A549 (cell line): ENCODE data around the gene GBE1. TPM values are rescaled to one million over a fixed set of nuclear protein-coding genes. Genes with fewer than 3 reads are reported as not detected.

ENCODE experiments used
- ATAC-seq, 2 experiments: fragments of 200-7000 bp in 1 of 2; fragments of >200 bp in 1 of 2; cut with Nextera tagmentation in 1 of 2; cut with Tn5 transposase in 1 of 2; 3 replicates each; pipeline versions ENCODE4 v1.8.0 to v1.9.1; 2018 to 2020; ENCODE audit warnings: mild to moderate bottlenecking in 1 of 2, moderate library complexity in 1 of 2
- CTCF ChIA-PET: fragments of 300-600 bp; sonication (Branson Sonifier 250); formaldehyde crosslinking; extraction: SDS; loops from one replicate; lab custom pipeline; 2021; ENCODE audit warnings: antibody characterized with exemption, inconsistent platforms; lab: Yijun Ruan, JAX
- POLR2A ChIA-PET: fragments of 350-600 bp; formaldehyde crosslinking; extraction: SDS; loops from one replicate; lab custom pipeline; 2021; ENCODE audit warnings: antibody characterized with exemption, inconsistent platforms; lab: Yijun Ruan, JAX
- DNase-seq, 2 experiments: peaks; one replicate each; pipeline versions ENCODE4 v3.0.0 to v3.0.0-alpha.2; 2011 to 2016; ENCODE audit warnings: low read depth in 1 of 2, low spot score in 1 of 2
- FAIRE-seq: peaks from 2 replicates; lab custom pipeline; 2011; peaks lifted over from hg19 to GRCh38; lab: Jason Lieb, UNC
- H3K27ac ChIP-seq, 2 experiments: fragments of >200 bp; sonication (Bioruptor Twin); formaldehyde crosslinking; 3 replicates each; pipeline ENCODE4 v1.5.1; 2016 to 2017
- H3K4me1 ChIP-seq: fragments of >200 bp; sonication (Bioruptor Twin); formaldehyde crosslinking; 3 replicates; pipeline ENCODE4 v1.6.1; 2016
- H3K4me2 ChIP-seq: fragments of >200 bp; sonication (Bioruptor Twin); formaldehyde crosslinking; 3 replicates; pipeline ENCODE4 v1.6.1; 2016
- H3K4me3 ChIP-seq: fragments of >200 bp; sonication (Bioruptor Twin); formaldehyde crosslinking; 3 replicates; pipeline ENCODE4 v1.5.1; 2016
- H3K9me3 ChIP-seq: fragments of >200 bp; sonication (Bioruptor Twin); formaldehyde crosslinking; 3 replicates; pipeline ENCODE4 v1.6.1; 2016
- ATOH8 ChIP-seq: fragments of 250-450 bp; sonication (Bioruptor Pico); IDR thresholded peaks from 2 replicates; pipeline ENCODE4 v1.5.0; 2020; ENCODE audit warnings: low read depth, mild to moderate bottlenecking, moderate library complexity
- CBX2 ChIP-seq: fragments of 200-600 bp; sonication (generic); IDR thresholded peaks from 2 replicates; pipeline ENCODE4 v1.6.1; 2016; ENCODE audit warnings: low read depth, mild to moderate bottlenecking, borderline replicate concordance
- E2F6 ChIP-seq: IDR thresholded peaks from 2 replicates; pipeline ENCODE4 v1.6.1; 2012; ENCODE audit warnings: low read depth, borderline replicate concordance
- EHF ChIP-seq: fragments of 250-450 bp; sonication (Bioruptor Pico); IDR thresholded peaks from 2 replicates; pipeline ENCODE4 v1.5.0; 2020; ENCODE audit warnings: mild to moderate bottlenecking
- EHMT2 ChIP-seq: fragments of 200-600 bp; sonication (generic); IDR thresholded peaks from 2 replicates; pipeline ENCODE4 v1.6.1; 2016; ENCODE audit warnings: antibody characterized with exemption, low read depth, mild to moderate bottlenecking, moderate library complexity
- ELK1 ChIP-seq: fragments of 150-350 bp; IDR thresholded peaks from 2 replicates; pipeline ENCODE4 v1.6.1; 2014; ENCODE audit warnings: low read depth, mild to moderate bottlenecking, low read length
- FOSL2 ChIP-seq, 2 experiments: fragments of 450-650 bp in 1 of 2; fragments of >200 bp in 1 of 2; sonication (Bioruptor Twin) in 1 of 2; formaldehyde crosslinking; IDR thresholded peaks; 2 replicates each; pipeline versions ENCODE4 v1.5.0 to v1.6.1; 2016 to 2020; ENCODE audit warnings: mild to moderate bottlenecking in 1 of 2, moderate library complexity in 1 of 2
- HMGXB4 ChIP-seq: fragments of 250-450 bp; sonication (Bioruptor Pico); IDR thresholded peaks from 2 replicates; pipeline ENCODE4 v1.5.0; 2021; ENCODE audit warnings: mild to moderate bottlenecking, moderate library complexity, borderline replicate concordance
- HOXA7 ChIP-seq: fragments of 250-450 bp; sonication (Bioruptor Pico); IDR thresholded peaks from 2 replicates; pipeline ENCODE4 v1.5.0; 2020; ENCODE audit warnings: mild to moderate bottlenecking, moderate library complexity
- JUN ChIP-seq, 2 experiments: fragments of >200 bp; sonication (Bioruptor Twin); formaldehyde crosslinking; IDR thresholded peaks; 2 replicates in 1 of 2; 3 replicates in 1 of 2; pipeline ENCODE4 v1.6.1; 2016 to 2017
- MAFK ChIP-seq: fragments of 450-650 bp; IDR thresholded peaks from 2 replicates; pipeline ENCODE4 v1.6.1; 2014; ENCODE audit not compliant: partially characterized antibody
- MYC ChIP-seq: IDR thresholded peaks from 2 replicates; pipeline ENCODE4 v1.6.1; 2012; ENCODE audit warnings: mild to moderate bottlenecking, inconsistent platforms, low read length, improper control_type of control experiment, borderline replicate concordance
- NPAS2 ChIP-seq: fragments of 250-450 bp; sonication (Bioruptor Pico); IDR thresholded peaks from 2 replicates; pipeline ENCODE4 v1.8.0; 2022; ENCODE audit warnings: mild to moderate bottlenecking, moderate library complexity, borderline replicate concordance
- NR3C1 ChIP-seq: fragments of >200 bp; sonication (Bioruptor Twin); formaldehyde crosslinking; IDR thresholded peaks from 3 replicates; pipeline ENCODE4 v1.6.1; 2017
- PBX3 ChIP-seq: IDR thresholded peaks from 2 replicates; pipeline ENCODE4 v1.6.1; 2012
- PHF8 ChIP-seq: fragments of 200-600 bp; sonication (generic); IDR thresholded peaks from 2 replicates; pipeline ENCODE4 v1.6.1; 2016; ENCODE audit warnings: low read depth, mild to moderate bottlenecking, antibody characterized with exemption, moderate library complexity, borderline replicate concordance
- RCOR1 ChIP-seq: fragments of 150-350 bp; IDR thresholded peaks from 2 replicates; pipeline ENCODE4 v1.6.1; 2014; ENCODE audit warnings: antibody characterized with exemption, low read length, low read depth
- RNF2 ChIP-seq: fragments of 200-600 bp; sonication (generic); IDR thresholded peaks from 2 replicates; pipeline ENCODE4 v1.6.1; 2016; ENCODE audit warnings: low read depth, mild to moderate bottlenecking, antibody characterized with exemption, moderate library complexity, borderline replicate concordance
- SMC3 ChIP-seq: fragments of >200 bp; sonication (Bioruptor Twin); formaldehyde crosslinking; IDR thresholded peaks from 3 replicates; pipeline ENCODE4 v1.6.1; 2018; ENCODE audit warnings: inconsistent platforms
- SREBF2 ChIP-seq: fragments of 450-650 bp; IDR thresholded peaks from 2 replicates; pipeline ENCODE4 v1.6.1; 2014; ENCODE audit warnings: mild to moderate bottlenecking, moderate library complexity
- TP53 ChIP-seq: fragments of 250-450 bp; sonication (Bioruptor Pico); IDR thresholded peaks from 2 replicates; pipeline ENCODE4 v1.5.0; 2021; ENCODE audit warnings: mild to moderate bottlenecking, moderate library complexity
- ZC3H11A ChIP-seq: fragments of 450-650 bp; IDR thresholded peaks from 2 replicates; pipeline ENCODE4 v1.6.1; 2014; ENCODE audit warnings: antibody characterized with exemption, mild to moderate bottlenecking
- ZNF302 ChIP-seq: fragments of 250-450 bp; sonication (Bioruptor Pico); IDR thresholded peaks from 2 replicates; pipeline ENCODE4 v1.9.0; 2021; ENCODE audit warnings: inconsistent platforms, mild to moderate bottlenecking, moderate library complexity
- ZSCAN20 ChIP-seq: fragments of 250-450 bp; sonication (Bioruptor Pico); IDR thresholded peaks from 2 replicates; pipeline ENCODE4 v1.8.0; 2022; ENCODE audit warnings: mild to moderate bottlenecking, moderate library complexity
- WGBS: methylation state at CpG from one replicate; pipeline ENCODE4 v1.1.6; 2017; ENCODE audit errors: missing lambda C conversion rate; 5-methylcytosine and 5-hydroxymethylcytosine counted together
- polyA plus RNA-seq, 4 experiments: library from polyadenylated mRNA; depleted of rRNA in 3 of 4; stranded (reverse); fragments of >200 nt; fragmentation: RNase III in 1 of 4; extraction: RNeasy Plus Mini Kit Qiagen cat#74134 plus additional on column Dnase treatment in 1 of 4; gene quantifications; 2 replicates in 3 of 4; 3 replicates in 1 of 4; pipeline ENCODE4 v1.2.3, GENCODE V29; 2011 to 2017

GBE1 gene
- polyA plus RNA-seq, 2 of the 4 experiments (the other 2 are of a cell fraction), result 39.5 to 55.0 TPM

GRCh38 chr3:81758275-81758674, 3.2 kb downstream of the GBE1 start (continued):
- TF ChIP-seq NPAS2 (CRISPR knock-in tag) (no peak), MAFK (no peak), RCOR1 (no peak)

GRCh38 chr3:81753416-81754027, 7.9 kb downstream of the GBE1 start:
- no peak overlapping the region for H3K4me2 ChIP-seq
- WGBS, result 50% methylated on average over 2 of the region's 2 CpGs
- H3K27ac ChIP-seq, result no peak overlapping the region
- POLR2A ChIA-PET, result no interaction called here
- peaks cover 13% of the 10 kb centered on the region; the same call in 2 of the 3 replicates for H3K4me1 ChIP-seq
- peaks cover 18% of the 10 kb centered on the region for H3K9me3 ChIP-seq
- ATAC-seq, result no peak
- no peak for TF ChIP-seq CBX2
- TF ChIP-seq TP53 (CRISPR knock-in tag), result no peak
- no peak for TF ChIP-seq SMC3
- no peak for TF ChIP-seq JUN (IDR thresholded peaks at IDR 0.05)
- no peak for TF ChIP-seq MYC
- TF ChIP-seq NPAS2 (CRISPR knock-in tag), result no peak
- no peak for TF ChIP-seq FOSL2 (IDR thresholded peaks at IDR 0.05)
- TF ChIP-seq FOSL2 (CRISPR knock-in tag; IDR thresholded peaks at IDR 0.05), result no peak
- TF ChIP-seq E2F6, result no peak
- no peak for TF ChIP-seq MAFK
- no peak for TF ChIP-seq ELK1
- no peak for TF ChIP-seq ZNF302
- TF ChIP-seq PHF8, result no peak
- TF ChIP-seq ATOH8 (CRISPR knock-in tag), result no peak
- no peak for TF ChIP-seq ZSCAN20 (CRISPR knock-in tag)
- CTCF ChIA-PET, result no interaction called here
- DNase-seq, result no peak
- no peak for FAIRE-seq
- no peak overlapping the region for H3K4me3 ChIP-seq

GRCh38 chr3:81752604-81753003, 8.8 kb downstream of the GBE1 start:
- TF ChIP-seq NR3C1 (no peak), EHF (no peak), PBX3 (no peak), RNF2 (no peak), HMGXB4 (CRISPR knock-in tag) (no peak), SREBF2 (no peak), RCOR1 (no peak), ZC3H11A (no peak), EHMT2 (no peak), HOXA7 (CRISPR knock-in tag) (no peak)
- H3K9me3 ChIP-seq, result peaks cover 14% of the 10 kb centered on the region
- no peak overlapping the region for H3K4me2 ChIP-seq
- H3K4me1 ChIP-seq, result peaks cover 13% of the 10 kb centered on the region; the same call in 2 of the 3 replicates
- ATAC-seq (no peak), FAIRE-seq (no peak), DNase-seq (no peak)
- no peak overlapping the region for H3K4me3 ChIP-seq
- POLR2A ChIA-PET, result no interaction called here
- no peak overlapping the region for H3K27ac ChIP-seq
- CTCF ChIA-PET, result no interaction called here
